Ovary (tissue), 9 donors: ENCODE data around the gene PDXDC1. TPM values are rescaled to one million over a fixed set of nuclear protein-coding genes. Genes with fewer than 3 reads are reported as not detected.
A peak's percentile ranks its signal among the peaks of the same experiment; 100 is the strongest.
"Not testable (repeated sequence)": the region's sequence is repeated elsewhere in the genome, so short reads cannot be mapped to it uniquely, and the experiment has no call there.

ENCODE experiments used
- DNase-seq, 5 donors: peaks; one replicate each; pipeline ENCODE4 v3.0.0-alpha.2; 2019 to 2020
- H3K27ac ChIP-seq, 2 donors: fragments of 200-600 bp; one replicate each; pipeline versions ENCODE4 v1.5.1 to v1.8.0; 2019 to 2022
- H3K27me3 ChIP-seq: fragments of 200-600 bp; one replicate; pipeline ENCODE4 v1.8.0; 2022
- H3K36me3 ChIP-seq: fragments of 200-600 bp; sonication (generic); one replicate; pipeline ENCODE4 v1.5.1; 2019
- H3K4me1 ChIP-seq: one replicate; pipeline ENCODE4 v1.8.1; 2013; ENCODE audit warnings: mild to moderate bottlenecking, moderate library complexity; ENCODE audit not compliant: insufficient read depth
- H3K4me3 ChIP-seq: fragments of 200-600 bp; sonication (generic); one replicate; pipeline ENCODE4 v1.5.1; 2017
- H3K9me3 ChIP-seq, 2 donors: fragments of 200-600 bp in 1 of 2; sonication (generic) in 1 of 2; one replicate each; pipeline versions ENCODE4 v1.5.1 to v1.8.1; 2013 to 2019; ENCODE audit warnings: mild to moderate bottlenecking in 1 of 2, moderate library complexity in 1 of 2
- EP300 ChIP-seq: sonication (generic); formaldehyde crosslinking; IDR thresholded peaks from one replicate; pipeline ENCODE4 v1.6.1; 2017; ENCODE audit warnings: antibody characterized with exemption
- POLR2A ChIP-seq: fragments of 450-650 bp; IDR thresholded peaks from one replicate; pipeline ENCODE4 v1.6.1; 2017; ENCODE audit warnings: antibody characterized with exemption, mild to moderate bottlenecking, moderate library complexity
- WGBS, 3 donors: extraction: QIAGEN DNeasy Blood & Tissue Kit in 1 of 3; methylation state at CpG; one replicate each; pipeline versions ENCODE4 v1.1.5 to v1.1.7; 2013 to 2017; 5-methylcytosine and 5-hydroxymethylcytosine counted together
- intact Hi-C, 4 donors: fragments of 100-400 bp; cut with DNase I; formaldehyde crosslinking; loops; one replicate each; pipeline versions ENCODE4 v1.11.0 to v1.15.1; 2022 to 2023
- polyA plus RNA-seq, 2 donors: library from polyadenylated mRNA; stranded (reverse); fragments of 200-250 nt in 1 of 2; fragments of 350-450 nt in 1 of 2; fragmentation: Illumina TruSeq in 1 of 2; extraction: RNeasy Lipid Tissue Mini Kit (QIAGEN cat#74804) in 1 of 2; gene quantifications; one replicate each; pipeline ENCODE4 v1.2.3, GENCODE V29; 2013 to 2014
- total RNA-seq, 7 donors: library from RNA; depleted of rRNA in 2 of 7; stranded (reverse); fragments of >200 nt in 2 of 7; fragmentation: NEBNext Ultra II Directional in 3 of 7; extraction: Animal tissue kit (Norgen Biotek cat#: 25700) in 3 of 7; gene quantifications; one replicate each; pipeline versions ENCODE4 v1.1.0 to v1.2.4, GENCODE V29; 2016 to 2023
- TF ChIP-seq, protein P1 (sequence below), 3 donors: fragments of 450-650 bp in 2 of 3; fragments of 200-600 bp in 1 of 3; IDR thresholded peaks; one replicate each; pipeline versions ENCODE4 v1.5.1 to v1.8.0; 2016 to 2022; ENCODE audit warnings: antibody characterized with exemption in 3 of 3, mild to moderate bottlenecking in 1 of 3
- donor health status: DM: no; HTN: no; CAD: no; lungs with moderate emphysema.
- donor health status: DM: no; HTN: no; CAD: no.
- donor health status: Bipolar disorder and iron deficiency.
- donor health status: DM: yes; HTN: yes; CAD: no.
- donor health status: DM: no; HTN: no; CAD: no.
- donor health status: DM: yes; HTN: yes; CAD: no.

The PDXDC1 gene
- total and polyA plus RNA-seq, 9 donors, result 36.9 to 69.3 (median 59.3) TPM

DNA sequence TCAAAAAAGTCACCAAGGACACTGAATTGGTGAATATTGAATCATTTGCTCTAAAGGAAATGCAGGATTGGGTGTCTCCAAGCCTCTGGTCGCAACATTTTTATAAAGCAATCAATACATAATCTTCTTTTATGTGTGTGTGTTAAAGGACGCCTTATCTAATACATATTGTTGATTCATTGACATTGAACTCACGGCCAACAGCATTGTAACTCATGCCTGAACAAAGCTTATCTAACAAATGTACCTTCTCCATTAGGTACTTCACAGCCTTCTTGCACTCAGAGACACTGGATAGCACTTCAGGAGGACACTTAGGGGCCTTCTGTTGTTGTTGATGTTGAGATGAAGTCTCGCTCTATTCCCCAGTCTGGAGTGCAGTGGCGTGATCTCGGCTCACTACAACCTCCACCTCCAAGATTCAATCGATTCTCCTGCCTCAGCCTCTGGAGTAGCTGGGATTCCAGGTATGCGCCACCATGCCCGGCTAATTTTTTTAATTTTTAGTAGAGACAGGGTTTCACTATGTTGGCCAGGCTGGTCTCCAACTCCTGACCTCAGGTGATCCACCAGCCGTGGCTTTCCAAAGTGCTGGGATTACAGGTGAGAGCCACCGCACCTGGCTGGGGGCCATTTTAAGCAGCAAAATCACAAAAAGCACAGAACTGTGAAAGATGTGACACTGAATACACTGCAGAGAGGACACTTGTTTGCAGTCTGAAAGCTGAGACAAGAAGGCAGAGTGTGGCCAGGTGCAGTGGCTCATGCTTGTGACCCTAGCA lies 13.2 kb upstream of the PDXDC1 start:
- Histone ChIP-seq H3K36me3 (no peaks in the 10 kb centered on the region), H3K4me3 (no peak overlapping the region), H3K27me3 (no peaks in the 10 kb centered on the region), H3K4me1 (peaks cover 3% of the 10 kb centered on the region), H3K9me3 (peaks cover 0 to 4% of the 10 kb centered on the region in 2 donors), H3K27ac (no peak overlapping the region)
- no peak for DNase-seq
- WGBS, 3 donors, result 88 to 91% (median 89%) methylated on average over 11 of the region's 11 CpGs
- TF ChIP-seq, protein P1, sequence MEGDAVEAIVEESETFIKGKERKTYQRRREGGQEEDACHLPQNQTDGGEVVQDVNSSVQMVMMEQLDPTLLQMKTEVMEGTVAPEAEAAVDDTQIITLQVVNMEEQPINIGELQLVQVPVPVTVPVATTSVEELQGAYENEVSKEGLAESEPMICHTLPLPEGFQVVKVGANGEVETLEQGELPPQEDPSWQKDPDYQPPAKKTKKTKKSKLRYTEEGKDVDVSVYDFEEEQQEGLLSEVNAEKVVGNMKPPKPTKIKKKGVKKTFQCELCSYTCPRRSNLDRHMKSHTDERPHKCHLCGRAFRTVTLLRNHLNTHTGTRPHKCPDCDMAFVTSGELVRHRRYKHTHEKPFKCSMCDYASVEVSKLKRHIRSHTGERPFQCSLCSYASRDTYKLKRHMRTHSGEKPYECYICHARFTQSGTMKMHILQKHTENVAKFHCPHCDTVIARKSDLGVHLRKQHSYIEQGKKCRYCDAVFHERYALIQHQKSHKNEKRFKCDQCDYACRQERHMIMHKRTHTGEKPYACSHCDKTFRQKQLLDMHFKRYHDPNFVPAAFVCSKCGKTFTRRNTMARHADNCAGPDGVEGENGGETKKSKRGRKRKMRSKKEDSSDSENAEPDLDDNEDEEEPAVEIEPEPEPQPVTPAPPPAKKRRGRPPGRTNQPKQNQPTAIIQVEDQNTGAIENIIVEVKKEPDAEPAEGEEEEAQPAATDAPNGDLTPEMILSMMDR (IDR thresholded peaks at IDR 0.05), result no peak
- no peak for TF ChIP-seq POLR2A
- no peak for TF ChIP-seq EP300
- intact Hi-C loops, result no loop called here

DNA sequence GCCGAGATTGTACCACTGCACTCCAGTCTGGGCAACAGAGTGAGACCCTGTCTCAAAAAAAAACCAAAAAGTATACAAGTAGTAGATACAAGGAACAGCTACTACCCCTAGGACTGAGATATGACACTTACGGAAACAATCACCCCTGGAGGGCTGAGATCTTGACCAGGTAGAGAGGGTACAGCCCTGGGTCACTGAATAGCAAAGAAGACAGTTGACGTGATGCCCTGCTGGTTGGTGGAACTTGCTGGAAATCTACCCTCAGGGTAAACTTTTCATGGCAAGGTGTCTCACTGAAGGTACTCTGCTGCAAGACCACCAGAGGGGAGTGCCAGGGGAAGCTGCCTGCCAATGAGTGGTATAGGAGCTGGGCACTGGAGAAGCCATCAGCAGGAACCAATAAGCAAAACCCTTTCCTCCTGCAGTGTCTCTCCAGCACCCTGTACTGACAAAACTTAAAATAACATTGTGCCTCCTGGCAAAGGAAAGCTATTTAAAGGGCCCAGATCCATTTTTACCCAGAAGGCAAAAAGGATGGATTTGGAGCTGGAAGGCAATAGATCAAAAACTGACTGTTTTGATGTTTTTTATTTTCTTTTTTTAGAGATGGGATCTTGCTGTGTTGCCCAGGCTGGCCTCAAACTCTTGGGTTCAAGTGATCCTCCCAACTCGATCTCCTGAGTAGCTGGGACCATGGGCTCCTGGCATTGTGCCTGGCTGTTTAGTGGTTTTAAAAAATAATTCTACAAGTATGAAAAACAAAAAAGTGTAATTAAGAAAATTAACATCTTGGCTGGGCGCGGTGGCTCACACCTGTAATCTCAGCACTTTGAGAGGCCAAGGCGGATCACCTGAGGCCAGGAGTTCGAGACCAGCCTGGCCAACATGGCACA lies 11.3 kb upstream of the PDXDC1 start:
- no peaks in the 10 kb centered on the region for H3K4me1 ChIP-seq
- intact Hi-C loops, result no loop called here
- DNase-seq, result peak in 1 of 5 donors; percentile 6
- TF ChIP-seq POLR2A (no peak), EP300 (no peak)
- TF ChIP-seq, protein P1 (IDR thresholded peaks at IDR 0.05), result no peak
- H3K27me3 ChIP-seq, result no peaks in the 10 kb centered on the region
- no peak overlapping the region for H3K4me3 ChIP-seq
- peaks cover 0 to 4% of the 10 kb centered on the region in 2 donors for H3K9me3 ChIP-seq
- no peaks in the 10 kb centered on the region for H3K36me3 ChIP-seq
- H3K27ac ChIP-seq, result no peak overlapping the region
- WGBS, 3 donors, result 72 to 77% (median 72%) methylated on average over 8 of the region's 8 CpGs

DNA sequence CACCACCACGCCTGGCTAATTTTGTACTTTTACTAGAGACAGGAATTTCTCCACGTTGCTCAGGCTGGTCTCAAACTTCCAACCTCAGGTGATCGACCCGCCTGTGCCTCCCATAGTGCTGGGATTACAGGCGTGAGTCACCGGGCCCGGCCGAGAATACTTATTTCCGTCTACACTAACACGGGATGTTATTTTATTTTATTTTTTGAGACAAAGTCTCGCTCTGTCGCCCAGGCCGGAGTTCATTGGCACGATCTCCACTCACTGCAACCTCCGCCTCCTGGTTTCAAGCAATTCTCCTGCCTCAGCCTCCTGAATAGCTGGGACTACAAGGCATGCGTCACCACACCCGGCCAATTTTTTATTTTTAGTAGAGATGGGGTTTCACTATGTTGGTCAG lies 9.5 kb upstream of the PDXDC1 start:
- no peak for DNase-seq
- Histone ChIP-seq H3K36me3 (no peaks in the 10 kb centered on the region), H3K4me1 (no peaks in the 10 kb centered on the region), H3K27ac (no peak overlapping the region), H3K4me3 (no peak overlapping the region), H3K9me3 (peaks cover 0 to 4% of the 10 kb centered on the region in 2 donors), H3K27me3 (no peaks in the 10 kb centered on the region)
- TF ChIP-seq, protein P1 (IDR thresholded peaks at IDR 0.05), result no peak
- no peak for TF ChIP-seq EP300
- TF ChIP-seq POLR2A, result no peak
- 91 to 93% (median 92%) methylated on average over 17 of the region's 17 CpGs for WGBS, 3 donors
- intact Hi-C loops, result no loop called here

DNA sequence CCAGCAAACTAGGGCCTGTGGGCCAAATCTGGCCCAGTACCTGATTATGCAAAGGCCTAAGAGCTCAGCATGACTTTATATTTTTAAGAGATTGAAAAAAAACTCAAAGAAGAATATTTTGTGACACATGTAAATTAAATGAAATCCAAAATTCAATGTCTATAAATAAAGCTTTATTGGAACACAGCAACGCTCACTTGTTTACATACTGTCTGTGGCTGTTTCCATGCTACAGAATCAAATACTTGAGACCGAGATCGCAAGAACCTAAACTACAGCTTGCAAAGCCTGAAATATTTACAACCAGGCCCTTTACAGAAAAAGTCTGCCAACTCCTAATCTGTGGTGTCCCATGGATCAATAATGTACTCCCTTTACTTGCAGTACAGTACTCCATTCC lies 5.0 kb upstream of the PDXDC1 start:
- WGBS, 3 donors, result 92 to 96% (median 94%) methylated on average over 3 of the region's 3 CpGs
- H3K4me3 ChIP-seq, H3K27ac ChIP-seq, H3K9me3 ChIP-seq, H3K4me1 ChIP-seq, H3K36me3 ChIP-seq, DNase-seq, H3K27me3 ChIP-seq, intact Hi-C loops: not testable (repeated sequence)

DNA sequence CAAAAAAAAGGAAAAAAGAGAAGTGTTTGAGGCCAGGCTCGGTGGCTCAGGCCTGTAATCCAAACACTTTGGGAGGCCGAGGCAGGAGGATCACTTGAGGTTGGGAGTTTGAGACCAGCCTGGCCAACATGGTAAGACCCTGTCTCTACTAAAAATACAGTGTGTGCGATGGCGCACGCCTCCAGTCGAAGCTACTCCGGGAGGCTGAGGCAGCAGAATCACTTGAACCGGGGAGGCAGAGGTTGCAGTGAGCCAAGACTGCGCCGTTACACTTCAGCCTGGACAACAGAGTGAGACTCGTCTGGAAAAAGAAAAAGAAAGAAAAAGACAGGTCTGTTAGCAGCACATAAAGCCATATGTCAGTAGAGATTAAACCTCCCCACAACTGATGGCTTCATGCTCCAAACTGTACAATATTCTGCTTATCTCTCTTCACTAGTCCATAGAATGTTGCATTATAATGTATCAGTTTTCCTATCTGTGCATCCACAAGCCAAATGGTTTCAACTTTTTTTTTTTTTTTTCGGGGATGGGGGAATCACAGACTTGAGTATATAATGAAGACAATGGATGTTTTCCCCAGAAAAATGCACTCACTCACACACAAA lies 3.1 kb upstream of the PDXDC1 start:
- 91 to 95% (median 92%) methylated on average over 12 of the region's 12 CpGs for WGBS, 3 donors
- H3K27me3 ChIP-seq, intact Hi-C loops, H3K36me3 ChIP-seq, H3K27ac ChIP-seq, H3K4me1 ChIP-seq, DNase-seq, H3K9me3 ChIP-seq, H3K4me3 ChIP-seq: not testable (repeated sequence)

DNA sequence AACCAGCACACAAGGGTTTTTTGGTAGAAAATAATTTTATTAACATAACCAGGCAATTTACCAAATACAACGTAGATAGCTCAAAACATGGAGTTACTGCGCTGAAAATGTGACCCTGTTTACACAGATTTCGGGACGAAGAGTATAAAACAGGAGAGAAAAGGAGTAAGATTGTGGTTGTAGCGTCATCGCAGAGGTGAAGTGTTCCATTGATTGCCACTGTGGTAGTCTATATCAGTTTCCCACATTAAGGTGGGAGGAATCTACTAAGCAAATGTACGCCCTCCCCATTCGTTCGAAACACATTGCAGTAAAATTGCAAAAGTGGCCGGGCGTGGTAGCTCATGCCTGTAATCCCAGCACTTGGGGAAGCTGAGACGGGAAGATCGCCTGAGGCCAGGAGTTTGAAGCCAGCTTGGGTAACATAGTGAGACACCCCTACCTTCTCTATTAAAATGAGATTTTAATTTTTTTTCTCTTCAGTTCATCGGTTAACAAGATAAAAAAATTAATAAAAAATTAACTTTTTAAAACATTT lies 972 bp upstream of the PDXDC1 start:
- intact Hi-C loops, DNase-seq, H3K4me1 ChIP-seq, H3K27ac ChIP-seq, H3K27me3 ChIP-seq, H3K9me3 ChIP-seq, H3K36me3 ChIP-seq: not testable (repeated sequence)
- 52 to 54% (median 54%) methylated on average over 14 of the region's 14 CpGs for WGBS, 3 donors
- H3K4me3 ChIP-seq, result peak overlapping the region; percentile 66

DNA sequence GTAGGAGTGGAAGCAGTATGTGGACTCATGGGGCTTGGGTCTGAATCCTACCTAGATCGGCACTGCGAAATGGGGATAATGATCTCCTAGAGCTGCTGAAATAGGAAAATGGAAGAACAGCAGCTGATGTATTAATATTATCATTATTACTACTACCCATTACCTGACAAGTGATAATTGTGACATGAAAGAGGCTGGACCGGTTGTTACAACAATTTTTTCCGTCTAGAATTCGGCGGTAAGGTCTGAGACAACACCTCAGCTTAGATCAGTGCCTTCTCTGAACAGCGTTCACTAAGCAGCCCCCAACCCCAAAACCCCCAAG lies 533 bp upstream of the PDXDC1 start:
- 1 to 6% (median 2%) methylated on average over 7 of the region's 7 CpGs for WGBS, 3 donors
- DNase-seq, H3K4me1 ChIP-seq, H3K9me3 ChIP-seq, H3K27me3 ChIP-seq, H3K36me3 ChIP-seq, intact Hi-C loops: not testable (repeated sequence)
- peak overlapping the region; percentile 66 for H3K4me3 ChIP-seq
- peak overlapping the region in 1 of 2 donors; percentile 78 for H3K27ac ChIP-seq
